OCI-LY1 (cell line): ENCODE results near the gene RNF157.

Source experiments
- H2AFZ ChIP-seq: fragments of 200-600 bp; sonication (generic), shearing (Covaris generic); 2 replicates; pipeline ENCODE4 v1.6.0; 2014; ENCODE audit warnings: antibody characterized with exemption, mild to moderate bottlenecking, low read length
- H3F3A ChIP-seq: fragments of 200-600 bp; sonication (generic), shearing (Covaris generic); 2 replicates; pipeline ENCODE4 v1.6.0; 2014; ENCODE audit warnings: mild to moderate bottlenecking, antibody characterized with exemption, low read length, moderate library complexity; ENCODE audit not compliant: insufficient read depth
- H3K27ac ChIP-seq: fragments of 200-600 bp; sonication (generic); 2 replicates; pipeline ENCODE4 v1.5.1; 2014; ENCODE audit warnings: low read length, mixed run types, mild to moderate bottlenecking, low read depth; ENCODE audit not compliant: poor library complexity, severe bottlenecking
- H3K27me3 ChIP-seq: fragments of 200-600 bp; sonication (generic); 2 replicates; pipeline ENCODE4 v1.6.0; 2014; ENCODE audit warnings: antibody characterized with exemption, mild to moderate bottlenecking, low read length, moderate library complexity; ENCODE audit not compliant: insufficient read depth
- H3K36me3 ChIP-seq: fragments of 200-600 bp; sonication (generic); 2 replicates; pipeline ENCODE4 v1.6.1; 2014; ENCODE audit warnings: mild to moderate bottlenecking, antibody characterized with exemption, low read length, moderate library complexity, mixed read lengths; ENCODE audit not compliant: insufficient read depth
- H3K4me1 ChIP-seq: fragments of 200-600 bp; sonication (generic); 2 replicates; pipeline ENCODE4 v1.5.1; 2014; ENCODE audit warnings: mild to moderate bottlenecking, low read length, moderate library complexity; ENCODE audit not compliant: insufficient read depth, severe bottlenecking
- H3K4me2 ChIP-seq: fragments of 200-600 bp; sonication (generic), shearing (Covaris generic); 2 replicates; pipeline ENCODE4 v1.6.1; 2014; ENCODE audit warnings: low read length
- H3K4me3 ChIP-seq: fragments of 200-600 bp; sonication (generic); 2 replicates; pipeline ENCODE4 v1.5.1; 2014; ENCODE audit warnings: low read length, low read depth, mild to moderate bottlenecking, mixed read lengths; ENCODE audit not compliant: poor library complexity, severe bottlenecking
- H3K79me2 ChIP-seq: fragments of 200-600 bp; shearing (Covaris generic); 2 replicates; pipeline ENCODE4 v1.6.1; 2016; ENCODE audit warnings: mixed run types, low read length, mixed read lengths; ENCODE audit not compliant: insufficient read depth
- H3K9ac ChIP-seq: fragments of 200-600 bp; sonication (generic), shearing (Covaris generic); 2 replicates; pipeline ENCODE4 v1.6.1; 2014; ENCODE audit warnings: mild to moderate bottlenecking, low read length, mixed read lengths
- H3K9me2 ChIP-seq: fragments of 200-600 bp; sonication (generic), shearing (Covaris generic); 2 replicates; pipeline ENCODE4 v1.6.1; 2014; ENCODE audit warnings: low read depth, mild to moderate bottlenecking, low read length, mixed read lengths
- H3K9me3 ChIP-seq: fragments of 200-600 bp; shearing (Covaris generic); 2 replicates; pipeline ENCODE4 v1.6.1; 2014; ENCODE audit warnings: low read length, mixed read lengths
- H4K20me1 ChIP-seq: fragments of 200-600 bp; sonication (generic), shearing (Covaris generic); 2 replicates; pipeline ENCODE4 v1.6.0; 2016; ENCODE audit warnings: mild to moderate bottlenecking, low read length; ENCODE audit not compliant: insufficient read depth
- CTCF ChIP-seq: fragments of 200-600 bp; sonication (generic), shearing (Covaris generic); IDR thresholded peaks from 2 replicates; pipeline ENCODE4 v1.5.1; 2017; ENCODE audit warnings: mild to moderate bottlenecking, antibody characterized with exemption, low read length, moderate library complexity, mixed read lengths
- EZH2 ChIP-seq: fragments of 200-600 bp; sonication (generic), shearing (Covaris generic); IDR thresholded peaks from 2 replicates; pipeline ENCODE4 v1.8.0; 2017; ENCODE audit warnings: borderline replicate concordance, mixed run types, mild to moderate bottlenecking, antibody characterized with exemption, low read length, moderate library complexity, mixed read lengths

RNF157 gene

GRCh38 chr17:76198702-76199101, 41.6 kb downstream of the RNF157 start:
- no peaks in the 10 kb centered on the region for H3F3A ChIP-seq
- no peaks in the 10 kb centered on the region for H3K4me1 ChIP-seq
- H3K36me3 ChIP-seq, result no peaks in the 10 kb centered on the region
- H3K27me3 ChIP-seq, result peaks cover 15% of the 10 kb centered on the region; the same call in 1 of the 2 replicates
- no peaks in the 10 kb centered on the region for H3K9me2 ChIP-seq
- no peak overlapping the region for H3K9ac ChIP-seq
- no peak overlapping the region for H2AFZ ChIP-seq
- no peak overlapping the region for H3K27ac ChIP-seq
- H3K4me2 ChIP-seq, result no peak overlapping the region
- no peaks in the 10 kb centered on the region for H4K20me1 ChIP-seq
- TF ChIP-seq EZH2 (no peak), CTCF (no peak)
- no peaks in the 10 kb centered on the region for H3K9me3 ChIP-seq
- H3K79me2 ChIP-seq, result no peaks in the 10 kb centered on the region
- H3K4me3 ChIP-seq, result no peak overlapping the region

GRCh38 chr17:76197911-76198310, 42.4 kb downstream of the RNF157 start:
- H3K9me2 ChIP-seq, result no peaks in the 10 kb centered on the region
- no peaks in the 10 kb centered on the region for H3K4me1 ChIP-seq
- no peak for TF ChIP-seq CTCF
- no peak for TF ChIP-seq EZH2
- H3K36me3 ChIP-seq, result no peaks in the 10 kb centered on the region
- no peak overlapping the region for H3K4me3 ChIP-seq
- H3K9me3 ChIP-seq, result no peaks in the 10 kb centered on the region
- H3K4me2 ChIP-seq, result no peak overlapping the region
- no peaks in the 10 kb centered on the region for H3K79me2 ChIP-seq
- H3K27me3 ChIP-seq, result peaks cover 15% of the 10 kb centered on the region; the same call in 1 of the 2 replicates
- H4K20me1 ChIP-seq, result no peaks in the 10 kb centered on the region
- H2AFZ ChIP-seq, result no peak overlapping the region
- H3F3A ChIP-seq, result no peaks in the 10 kb centered on the region
- no peak overlapping the region for H3K27ac ChIP-seq
- H3K9ac ChIP-seq, result no peak overlapping the region

- Histone ChIP-seq H3K4me2 (no peak overlapping the region), H4K20me1 (no peaks in the 10 kb centered on the region), H3K36me3 (no peaks in the 10 kb centered on the region), H3K27ac (no peak overlapping the region), H3K9me3 (no peaks in the 10 kb centered on the region), H3K9me2 (no peaks in the 10 kb centered on the region), H3K4me1 (no peaks in the 10 kb centered on the region), H3K4me3 (no peak overlapping the region), H3F3A (no peaks in the 10 kb centered on the region), H3K27me3 (peaks cover 15% of the 10 kb centered on the region; the same call in 1 of the 2 replicates), H3K9ac (no peak overlapping the region), H3K79me2 (no peaks in the 10 kb centered on the region), H2AFZ (no peak overlapping the region)
- no peak for TF ChIP-seq EZH2
- no peak for TF ChIP-seq CTCF
These were observed 43.6 kb downstream of the RNF157 start for GRCh38 chr17:76196675-76197074.
